Spleen (tissue), 11 donors: ENCODE results near the gene ABI3BP. TPM values are rescaled to one million over a fixed set of nuclear protein-coding genes. Genes with fewer than 3 reads are reported as not detected.
"Not testable (repeated sequence)": the region's sequence is repeated elsewhere in the genome, so short reads cannot be mapped to it uniquely, and the experiment has no call there.

ENCODE experiments used
- DNase-seq: peaks from one replicate; pipeline ENCODE4 v3.0.0-alpha.2; 2020
- H3K27ac ChIP-seq, 8 donors: fragments of 200-600 bp; sonication (generic) in 7 of 8; 1 replicate in 4 of 8; 2 replicates in 4 of 8; pipeline versions ENCODE4 v1.5.0 to v1.8.0; 2016 to 2021; ENCODE audit warnings: inconsistent platforms in 4 of 8, mild to moderate bottlenecking in 4 of 8, moderate library complexity in 1 of 8
- H3K27me3 ChIP-seq, 7 donors: fragments of 200-600 bp; sonication (generic) in 6 of 7; replicated peaks in 1 of 7; 1 replicate in 4 of 7; 2 replicates in 3 of 7; pipeline versions ENCODE4 v1.5.0 to v1.8.0; 2016 to 2021; ENCODE audit warnings: inconsistent platforms in 3 of 7, mild to moderate bottlenecking in 1 of 7
- H3K36me3 ChIP-seq, 6 donors: fragments of 200-600 bp; sonication (generic) in 5 of 6; 1 replicate in 4 of 6; 2 replicates in 2 of 6; pipeline versions ENCODE4 v1.5.0 to v1.8.0; 2016 to 2021; ENCODE audit warnings: inconsistent platforms in 2 of 6
- H3K4me1 ChIP-seq, 6 donors: fragments of 200-600 bp; sonication (generic) in 5 of 6; 1 replicate in 3 of 6; 2 replicates in 3 of 6; pipeline versions ENCODE4 v1.5.0 to v1.8.0; 2016 to 2021; ENCODE audit warnings: inconsistent platforms in 3 of 6
- H3K4me3 ChIP-seq, 8 donors: fragments of 200-600 bp; sonication (generic) in 7 of 8; 1 replicate in 4 of 8; 2 replicates in 4 of 8; pipeline versions ENCODE4 v1.5.0 to v1.8.0; 2016 to 2021; ENCODE audit warnings: inconsistent platforms in 4 of 8, mild to moderate bottlenecking in 4 of 8, moderate library complexity in 2 of 8
- H3K9me3 ChIP-seq, 8 donors: fragments of 200-600 bp; sonication (generic) in 7 of 8; 1 replicate in 4 of 8; 2 replicates in 4 of 8; pipeline versions ENCODE4 v1.5.0 to v1.8.0; 2016 to 2021; ENCODE audit warnings: inconsistent platforms in 4 of 8
- POLR2A ChIP-seq, 3 donors: fragments of 450-650 bp; IDR thresholded peaks; one replicate each; pipeline ENCODE4 v1.5.1; 2017; ENCODE audit warnings: antibody characterized with exemption in 3 of 3, mild to moderate bottlenecking in 1 of 3
- POLR2AphosphoS5 ChIP-seq, 3 donors: sonication (generic); formaldehyde crosslinking; IDR thresholded peaks; one replicate each; pipeline ENCODE4 v1.5.1; 2017; ENCODE audit warnings: antibody characterized with exemption in 3 of 3
- WGBS, 5 donors: extraction: QIAGEN DNeasy Blood & Tissue Kit in 3 of 5; methylation state at CpG; one replicate each; pipeline versions ENCODE4 v1.1.5 to v1.1.7; 2013 to 2018; 5-methylcytosine and 5-hydroxymethylcytosine counted together
- intact Hi-C: fragments of 100-400 bp; cut with DNase I; formaldehyde crosslinking; loops from one replicate; pipeline ENCODE4 v1.15.0; 2023; ENCODE audit warnings: low total_unique reads
- polyA plus RNA-seq, 3 donors: library from polyadenylated mRNA; stranded (reverse); fragments of 200-250 nt; gene quantifications; one replicate each; pipeline ENCODE4 v1.2.1, GENCODE V29; 2013
- total RNA-seq, 7 donors: library from RNA; depleted of rRNA in 3 of 7; stranded (reverse); fragments of >200 nt in 3 of 7; fragmentation: NEBNext Ultra II Directional in 4 of 7; extraction: Animal tissue kit (Norgen Biotek cat#: 25700) in 4 of 7; gene quantifications; one replicate each; pipeline versions ENCODE4 v1.1.0 to v1.2.1, GENCODE V29; 2016 to 2021
- TF ChIP-seq, protein P1 (sequence below), 11 experiments: fragments of 200-600 bp in 7 of 11; fragments of 450-650 bp in 4 of 11; sonication (generic) in 4 of 11; IDR thresholded peaks in 8 of 11; conservative IDR thresholded peaks in 3 of 11; 1 replicate in 7 of 11; 2 replicates in 4 of 11; pipeline versions ENCODE4 v1.4.0 to v1.8.0; 2016 to 2021; ENCODE audit warnings: antibody characterized with exemption in 11 of 11, inconsistent platforms in 4 of 11, mild to moderate bottlenecking in 1 of 11
- donor health status: healthy with polysubstance abuse.
- donor health status: DM: no; HTN: no; CAD: no; lungs with moderate emphysema.
- donor health status: DM: no; HTN: no; CAD: no.
- donor health status: Bipolar disorder and iron deficiency.
- donor health status: healthy.
- donor health status: DM: no; HTN: no; CAD: no.
- donor health status: DM: yes; HTN: yes; CAD: no.

ABI3BP gene
- total and polyA plus RNA-seq, 10 donors = 4.2 to 29.9 (median 16.3) TPM

DNA sequence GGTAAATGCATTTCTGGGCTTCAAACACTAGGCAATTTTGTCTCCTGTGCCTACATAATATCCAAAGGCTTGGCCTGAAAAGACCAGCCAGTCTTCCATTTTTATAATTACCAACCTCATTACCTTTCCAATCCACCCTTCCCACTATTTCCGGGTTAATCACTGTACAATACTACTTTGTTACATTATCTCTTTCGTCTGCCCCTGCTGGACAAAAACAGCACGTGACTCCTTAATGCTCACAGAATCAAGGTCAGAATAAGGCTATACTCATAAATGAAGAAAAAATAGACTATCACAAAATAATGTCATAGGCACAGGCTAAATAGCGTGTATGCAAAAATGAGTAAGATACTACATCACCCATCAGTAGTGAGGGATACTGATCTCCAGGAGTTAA lies 40.1 kb downstream of the ABI3BP start:
- intact Hi-C loops = no loop called here
- H3K4me1 ChIP-seq = no peaks in the 10 kb centered on the region
- H3K4me3 ChIP-seq = no peak overlapping the region
- no peaks in the 10 kb centered on the region for H3K9me3 ChIP-seq
- WGBS, 5 donors = 72 to 87% (median 78%) methylated on average over 4 of the region's 4 CpGs
- no peak for DNase-seq
- H3K27ac ChIP-seq = no peak overlapping the region
- H3K36me3 ChIP-seq = no peaks in the 10 kb centered on the region
- no peak for TF ChIP-seq POLR2AphosphoS5 (IDR thresholded peaks at IDR 0.05)
- TF ChIP-seq, protein P1, sequence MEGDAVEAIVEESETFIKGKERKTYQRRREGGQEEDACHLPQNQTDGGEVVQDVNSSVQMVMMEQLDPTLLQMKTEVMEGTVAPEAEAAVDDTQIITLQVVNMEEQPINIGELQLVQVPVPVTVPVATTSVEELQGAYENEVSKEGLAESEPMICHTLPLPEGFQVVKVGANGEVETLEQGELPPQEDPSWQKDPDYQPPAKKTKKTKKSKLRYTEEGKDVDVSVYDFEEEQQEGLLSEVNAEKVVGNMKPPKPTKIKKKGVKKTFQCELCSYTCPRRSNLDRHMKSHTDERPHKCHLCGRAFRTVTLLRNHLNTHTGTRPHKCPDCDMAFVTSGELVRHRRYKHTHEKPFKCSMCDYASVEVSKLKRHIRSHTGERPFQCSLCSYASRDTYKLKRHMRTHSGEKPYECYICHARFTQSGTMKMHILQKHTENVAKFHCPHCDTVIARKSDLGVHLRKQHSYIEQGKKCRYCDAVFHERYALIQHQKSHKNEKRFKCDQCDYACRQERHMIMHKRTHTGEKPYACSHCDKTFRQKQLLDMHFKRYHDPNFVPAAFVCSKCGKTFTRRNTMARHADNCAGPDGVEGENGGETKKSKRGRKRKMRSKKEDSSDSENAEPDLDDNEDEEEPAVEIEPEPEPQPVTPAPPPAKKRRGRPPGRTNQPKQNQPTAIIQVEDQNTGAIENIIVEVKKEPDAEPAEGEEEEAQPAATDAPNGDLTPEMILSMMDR (IDR thresholded peaks at IDR 0.05 in 8 of 11, conservative IDR thresholded peaks at IDR 0.05 in 3 of 11) = no peak
- no peak for TF ChIP-seq POLR2A (IDR thresholded peaks at IDR 0.05)
- H3K27me3 ChIP-seq = no peaks in the 10 kb centered on the region

DNA sequence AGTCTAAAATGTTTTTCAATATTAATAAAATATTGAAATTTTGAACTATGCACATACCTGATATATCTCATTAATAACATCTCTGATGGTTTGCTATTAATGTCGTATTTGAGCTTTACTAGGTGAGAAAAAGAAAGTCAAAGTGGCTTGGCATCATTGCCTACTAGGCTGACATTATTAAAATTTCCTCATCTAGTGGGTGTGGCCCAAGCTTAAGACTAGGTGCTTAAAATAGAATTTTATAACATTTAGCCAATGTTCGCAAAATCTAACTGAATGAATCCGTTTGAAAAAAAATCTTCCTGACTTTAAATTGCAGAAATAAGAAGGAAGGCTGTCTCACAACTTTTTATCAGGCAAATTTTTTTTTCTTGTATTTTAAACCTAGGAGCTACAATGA lies 46.1 kb downstream of the ABI3BP start:
- 85 to 93% (median 87%) methylated on average over 3 of the region's 3 CpGs for WGBS, 5 donors
- TF ChIP-seq POLR2A (IDR thresholded peaks at IDR 0.05) (no peak), POLR2AphosphoS5 (IDR thresholded peaks at IDR 0.05) (no peak)
- TF ChIP-seq, protein P1 (IDR thresholded peaks at IDR 0.05 in 8 of 11, conservative IDR thresholded peaks at IDR 0.05 in 3 of 11) = no peak

DNA sequence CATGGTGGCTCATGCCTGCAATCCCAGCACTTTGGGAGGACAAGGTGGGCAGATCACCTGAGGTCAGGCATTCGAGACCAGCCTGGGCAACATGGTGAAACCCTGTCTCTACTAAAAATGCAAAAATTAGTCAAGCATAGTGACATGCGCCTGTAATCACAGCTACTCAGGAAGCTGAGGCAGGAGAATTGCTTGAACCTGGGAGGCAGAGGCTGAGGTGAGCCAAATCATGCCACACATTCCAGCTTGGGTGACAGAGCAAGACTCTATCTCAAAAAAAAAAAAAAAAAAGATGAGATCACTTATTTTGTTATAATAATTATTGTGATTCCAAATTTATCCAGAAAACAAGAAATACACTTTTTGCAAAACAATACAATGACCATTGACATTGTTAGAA lies 47.1 kb downstream of the ABI3BP start:
- H3K4me3 ChIP-seq, DNase-seq, H3K4me1 ChIP-seq, intact Hi-C loops, H3K9me3 ChIP-seq, H3K36me3 ChIP-seq, H3K27ac ChIP-seq, H3K27me3 ChIP-seq: not testable (repeated sequence)
- 73 to 94% (median 92%) methylated on average over 2 of the region's 2 CpGs for WGBS, 5 donors

More for the DNA sequence above, 46.1 kb downstream of the ABI3BP start:
- H3K4me3 ChIP-seq = no peak overlapping the region
- no peaks in the 10 kb centered on the region for H3K27me3 ChIP-seq
- DNase-seq = no peak
- intact Hi-C loops = no loop called here
- H3K9me3 ChIP-seq = no peaks in the 10 kb centered on the region
- no peak overlapping the region for H3K27ac ChIP-seq
- H3K36me3 ChIP-seq = no peaks in the 10 kb centered on the region
- H3K4me1 ChIP-seq = no peaks in the 10 kb centered on the region

DNA sequence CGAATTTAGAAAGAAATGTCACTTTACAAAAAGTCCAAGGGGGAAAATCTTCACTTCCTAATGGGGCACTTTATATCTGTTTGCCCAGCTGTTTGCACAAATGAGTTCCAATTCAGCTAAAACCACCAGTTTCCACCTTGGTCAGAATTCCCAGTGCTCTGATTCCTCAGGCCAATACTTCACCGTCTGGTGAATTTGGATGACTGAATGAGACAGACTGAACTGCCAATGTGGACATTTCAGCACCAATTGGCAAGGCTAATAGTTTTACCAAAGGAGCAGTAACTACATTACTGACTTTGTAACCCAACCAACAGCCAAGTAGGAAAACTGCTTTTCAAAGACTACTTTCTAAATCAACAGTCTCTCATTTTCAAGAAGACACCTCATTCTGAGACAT lies 51.8 kb downstream of the ABI3BP start:
- no peak for DNase-seq
- Histone ChIP-seq H3K9me3 (no peaks in the 10 kb centered on the region), H3K27me3 (no peaks in the 10 kb centered on the region), H3K27ac (no peak overlapping the region), H3K4me3 (no peak overlapping the region), H3K4me1 (no peaks in the 10 kb centered on the region), H3K36me3 (no peaks in the 10 kb centered on the region)
- intact Hi-C loops = no loop called here
- TF ChIP-seq POLR2A (IDR thresholded peaks at IDR 0.05) (no peak), POLR2AphosphoS5 (IDR thresholded peaks at IDR 0.05) (no peak)
- TF ChIP-seq, protein P1 (IDR thresholded peaks at IDR 0.05 in 8 of 11, conservative IDR thresholded peaks at IDR 0.05 in 3 of 11) = no peak
- WGBS, 5 donors = 81 to 94% (median 86%) methylated on average over 2 of the region's 2 CpGs

DNA sequence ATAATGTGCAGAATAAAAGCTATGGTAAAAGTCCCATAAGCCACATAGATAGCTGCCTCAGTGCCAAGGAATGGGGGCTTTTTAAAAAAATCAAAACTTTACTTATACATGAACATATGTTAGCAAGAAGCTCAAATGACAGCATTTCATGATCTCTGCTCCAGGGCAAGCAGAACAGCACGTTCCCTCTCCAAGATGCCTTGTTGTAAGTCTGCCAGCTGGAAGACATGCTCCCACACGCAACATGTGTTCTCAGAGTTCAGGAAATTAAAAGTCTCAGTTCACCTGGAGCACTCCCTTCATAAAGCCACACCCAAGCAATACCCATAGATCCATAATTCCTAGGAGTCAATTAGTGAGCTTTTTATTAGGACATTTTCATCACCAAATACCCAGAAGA lies 52.2 kb downstream of the ABI3BP start:
- Histone ChIP-seq H3K27me3 (no peaks in the 10 kb centered on the region), H3K4me3 (no peak overlapping the region), H3K9me3 (no peaks in the 10 kb centered on the region), H3K36me3 (no peaks in the 10 kb centered on the region), H3K27ac (no peak overlapping the region), H3K4me1 (no peaks in the 10 kb centered on the region)
- intact Hi-C loops = no loop called here
- no peak for DNase-seq
- WGBS, 5 donors = 76 to 86% (median 81%) methylated on average over 2 of the region's 2 CpGs
- no peak for TF ChIP-seq POLR2A (IDR thresholded peaks at IDR 0.05)
- TF ChIP-seq POLR2AphosphoS5 (IDR thresholded peaks at IDR 0.05) = no peak
- TF ChIP-seq, protein P1 (IDR thresholded peaks at IDR 0.05 in 8 of 11, conservative IDR thresholded peaks at IDR 0.05 in 3 of 11) = no peak
